Neural progenitor cell (in vitro differentiated cells): Measurements from ENCODE around the gene ALPL. TPM values are rescaled to one million over a fixed set of nuclear protein-coding genes. Genes with fewer than 3 reads are reported as not detected.

Source experiments
- DNase-seq: peaks from one replicate; pipeline ENCODE4 v3.0.0-alpha.2; 2016; ENCODE audit warnings: low spot score
- H2AFZ ChIP-seq: fragments of 200-600 bp; sonication (generic); replicated peaks from 2 replicates; pipeline ENCODE4 v1.6.1; 2016; ENCODE audit warnings: antibody characterized with exemption
- H3F3A ChIP-seq: fragments of 200-600 bp; sonication (generic); 2 replicates; pipeline ENCODE4 v1.6.1; 2016; ENCODE audit warnings: antibody characterized with exemption, low read depth
- H3K27ac ChIP-seq: fragments of 200-600 bp; sonication (generic); 2 replicates; pipeline ENCODE4 v1.5.1; 2016; ENCODE audit warnings: mild to moderate bottlenecking
- H3K27me3 ChIP-seq: fragments of 200-600 bp; sonication (generic); 2 replicates; pipeline ENCODE4 v1.6.1; 2016; ENCODE audit warnings: mild to moderate bottlenecking, moderate library complexity
- H3K36me3 ChIP-seq: fragments of 200-600 bp; sonication (generic); 2 replicates; pipeline ENCODE4 v1.5.1; 2016
- H3K4me1 ChIP-seq: fragments of 200-600 bp; sonication (generic); 2 replicates; pipeline ENCODE4 v1.6.1; 2016; ENCODE audit warnings: mixed run types
- H3K4me2 ChIP-seq: fragments of 200-600 bp; sonication (generic); 2 replicates; pipeline ENCODE4 v1.6.1; 2016
- H3K4me3 ChIP-seq: fragments of 200-600 bp; sonication (generic); 2 replicates; pipeline ENCODE4 v1.5.1; 2016
- H3K79me2 ChIP-seq: fragments of 200-600 bp; sonication (generic); 2 replicates; pipeline ENCODE4 v1.6.1; 2016; ENCODE audit warnings: low read depth
- H3K9ac ChIP-seq: fragments of 200-600 bp; sonication (generic); 2 replicates; pipeline ENCODE4 v1.6.1; 2016
- H3K9me3 ChIP-seq: fragments of 200-600 bp; sonication (generic); 2 replicates; pipeline ENCODE4 v1.5.1; 2016; ENCODE audit warnings: low read depth
- H4K20me1 ChIP-seq: fragments of 200-600 bp; sonication (generic); 2 replicates; pipeline ENCODE4 v1.6.1; 2016; ENCODE audit warnings: low read depth
- H3K27ac Mint-ChIP-seq: 3 replicates; pipeline ENCODE4 v1.8.0; 2021; ENCODE audit warnings: mixed read lengths
- H3K27me3 Mint-ChIP-seq: 2 replicates; pipeline ENCODE4 v1.8.0; 2022; ENCODE audit warnings: low read depth, mild to moderate bottlenecking, inconsistent platforms, moderate library complexity, mixed read lengths; ENCODE audit not compliant: insufficient read depth
- H3K36me3 Mint-ChIP-seq: 3 replicates; pipeline ENCODE4 v1.8.0; 2021; ENCODE audit warnings: mixed read lengths
- H3K4me1 Mint-ChIP-seq: 3 replicates; pipeline ENCODE4 v1.8.0; 2021; ENCODE audit warnings: mixed read lengths
- H3K4me3 Mint-ChIP-seq: 3 replicates; pipeline ENCODE4 v1.8.0; 2021; ENCODE audit warnings: mild to moderate bottlenecking, moderate library complexity, mixed read lengths
- H3K9me3 Mint-ChIP-seq: 3 replicates; pipeline ENCODE4 v1.8.0; 2020; ENCODE audit warnings: mixed read lengths
- EZH2 ChIP-seq: fragments of 200-600 bp; sonication (generic); IDR thresholded peaks from 2 replicates; pipeline ENCODE4 v1.6.1; 2017; ENCODE audit warnings: antibody characterized with exemption, mild to moderate bottlenecking, moderate library complexity
- EZH2phosphoT487 ChIP-seq: fragments of 200-600 bp; sonication (generic); IDR thresholded peaks from 2 replicates; pipeline ENCODE4 v1.6.1; 2017; ENCODE audit warnings: antibody characterized with exemption
- total RNA-seq: library from RNA; depleted of rRNA; stranded (reverse); fragments of >200 nt; gene quantifications from 2 replicates; pipeline ENCODE4 v1.2.3, GENCODE V29; 2015; ENCODE audit warnings: low replicate concordance
- TF ChIP-seq, protein P1 (sequence below): fragments of 200-600 bp; sonication (generic); IDR thresholded peaks from 2 replicates; pipeline ENCODE4 v1.5.1; 2017; ENCODE audit warnings: antibody characterized with exemption, mild to moderate bottlenecking

ALPL gene
- total RNA-seq, 1 donor from 2014 or later: 51.3 TPM

DNA sequence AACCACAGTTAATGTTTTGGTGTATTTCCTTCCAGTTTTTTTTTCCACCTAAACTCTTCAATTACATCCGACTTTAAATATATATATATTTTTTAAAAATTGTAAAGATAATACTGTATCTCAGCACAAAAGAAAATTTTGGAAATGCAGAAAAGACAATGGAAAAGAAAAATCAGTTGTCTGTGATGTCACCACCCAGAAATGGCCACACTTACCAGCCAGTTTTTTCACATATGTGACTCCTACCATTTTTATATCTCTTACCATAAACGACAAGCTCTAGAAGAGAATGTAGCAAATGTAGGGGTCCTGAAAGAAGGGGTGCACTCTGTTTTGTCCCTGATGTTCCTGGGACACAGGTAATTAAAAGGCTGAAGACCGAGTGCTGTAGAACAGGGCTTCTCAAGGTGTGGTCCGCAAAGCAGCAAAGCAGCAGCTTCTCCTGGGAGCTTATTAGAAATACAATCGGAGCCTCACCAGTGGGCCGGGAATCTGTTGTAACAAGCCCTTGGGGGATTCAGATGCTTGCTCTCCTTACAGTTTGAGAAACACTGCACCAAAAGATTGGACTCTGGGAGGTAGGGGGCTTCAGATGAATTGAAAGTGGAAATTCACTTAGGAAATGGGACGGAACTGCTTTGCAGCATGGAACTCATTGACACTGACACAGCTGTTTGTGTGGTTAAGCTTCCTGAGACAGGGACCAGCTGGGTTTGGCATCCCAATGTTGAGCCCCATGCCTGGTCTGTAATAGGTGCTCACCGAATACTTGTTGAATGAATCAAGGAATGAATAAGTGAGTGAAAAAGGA, 44.1 kb downstream of the ALPL start:
- no peak overlapping the region for H3K4me3 ChIP-seq

DNA sequence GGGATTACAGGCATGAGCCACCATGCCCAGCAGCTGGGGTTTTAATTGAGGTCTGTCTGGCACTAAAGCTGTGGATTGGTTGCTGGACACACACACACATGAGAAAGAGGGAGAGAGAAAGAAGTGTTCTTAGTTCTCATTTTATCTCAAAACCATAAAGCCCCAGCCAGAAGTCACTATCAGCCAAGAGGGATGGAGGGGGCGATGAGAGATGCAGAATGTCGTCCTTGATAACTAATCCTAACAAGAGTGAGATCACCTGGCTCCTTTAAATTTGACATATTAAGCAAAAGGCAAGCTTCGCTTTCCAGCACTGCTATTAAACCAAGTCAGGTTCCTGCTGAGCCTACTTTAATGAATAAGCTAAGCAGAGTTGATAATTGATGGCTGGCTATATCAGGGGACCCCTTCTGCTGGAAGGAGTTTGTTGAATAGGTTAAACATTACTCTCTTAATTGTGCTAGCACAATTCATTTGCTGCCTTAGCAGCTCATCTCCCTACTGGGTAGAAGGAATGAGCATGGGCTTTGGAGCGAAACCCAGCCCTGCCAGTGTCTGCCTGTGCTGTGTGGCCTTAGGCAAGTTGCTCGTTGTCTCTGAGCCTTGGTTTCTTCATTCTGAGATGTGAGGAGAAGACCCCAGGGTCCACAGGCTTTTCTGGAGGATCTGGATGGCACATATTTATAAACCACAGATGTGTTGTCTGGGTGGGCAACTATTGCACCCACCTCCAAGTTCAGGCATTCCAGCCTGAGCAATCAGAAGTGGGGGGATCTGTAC, 50.8 kb downstream of the ALPL start:
- TF ChIP-seq EZH2phosphoT487 (no peak), EZH2 (no peak)
- TF ChIP-seq, protein P1, sequence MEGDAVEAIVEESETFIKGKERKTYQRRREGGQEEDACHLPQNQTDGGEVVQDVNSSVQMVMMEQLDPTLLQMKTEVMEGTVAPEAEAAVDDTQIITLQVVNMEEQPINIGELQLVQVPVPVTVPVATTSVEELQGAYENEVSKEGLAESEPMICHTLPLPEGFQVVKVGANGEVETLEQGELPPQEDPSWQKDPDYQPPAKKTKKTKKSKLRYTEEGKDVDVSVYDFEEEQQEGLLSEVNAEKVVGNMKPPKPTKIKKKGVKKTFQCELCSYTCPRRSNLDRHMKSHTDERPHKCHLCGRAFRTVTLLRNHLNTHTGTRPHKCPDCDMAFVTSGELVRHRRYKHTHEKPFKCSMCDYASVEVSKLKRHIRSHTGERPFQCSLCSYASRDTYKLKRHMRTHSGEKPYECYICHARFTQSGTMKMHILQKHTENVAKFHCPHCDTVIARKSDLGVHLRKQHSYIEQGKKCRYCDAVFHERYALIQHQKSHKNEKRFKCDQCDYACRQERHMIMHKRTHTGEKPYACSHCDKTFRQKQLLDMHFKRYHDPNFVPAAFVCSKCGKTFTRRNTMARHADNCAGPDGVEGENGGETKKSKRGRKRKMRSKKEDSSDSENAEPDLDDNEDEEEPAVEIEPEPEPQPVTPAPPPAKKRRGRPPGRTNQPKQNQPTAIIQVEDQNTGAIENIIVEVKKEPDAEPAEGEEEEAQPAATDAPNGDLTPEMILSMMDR: no peak
- H2AFZ ChIP-seq: no peak overlapping the region
- Mint-ChIP-seq H3K9me3 (no peaks in the 10 kb centered on the region), H3K4me3 (no peak overlapping the region), H3K4me1 (no peaks in the 10 kb centered on the region), H3K27me3 (peaks cover 4% of the 10 kb centered on the region), H3K27ac (no peak overlapping the region), H3K36me3 (no peaks in the 10 kb centered on the region)
- H4K20me1 ChIP-seq: peaks cover 18% of the 10 kb centered on the region
- no peak overlapping the region for H3K9ac ChIP-seq
- DNase-seq: no peak
- H3K4me1 ChIP-seq: no peaks in the 10 kb centered on the region
- no peaks in the 10 kb centered on the region for H3K27me3 ChIP-seq
- no peak overlapping the region for H3K4me2 ChIP-seq
- H3F3A ChIP-seq: no peaks in the 10 kb centered on the region
- H3K9me3 ChIP-seq: no peaks in the 10 kb centered on the region
- no peaks in the 10 kb centered on the region for H3K36me3 ChIP-seq
- H3K79me2 ChIP-seq: no peaks in the 10 kb centered on the region
- no peak overlapping the region for H3K4me3 ChIP-seq
- no peak overlapping the region for H3K27ac ChIP-seq

More for the DNA sequence above, 44.1 kb downstream of the ALPL start:
- Mint-ChIP-seq H3K4me3 (no peak overlapping the region), H3K27ac (no peak overlapping the region), H3K27me3 (peaks cover 4% of the 10 kb centered on the region), H3K9me3 (no peaks in the 10 kb centered on the region), H3K4me1 (peaks cover 6% of the 10 kb centered on the region), H3K36me3 (no peaks in the 10 kb centered on the region)
- H3K9ac ChIP-seq: no peak overlapping the region
- peaks cover 34% of the 10 kb centered on the region for H4K20me1 ChIP-seq
- peaks cover 7% of the 10 kb centered on the region for H3K4me1 ChIP-seq
- no peak overlapping the region for H3K27ac ChIP-seq
- peaks cover 9% of the 10 kb centered on the region for H3K79me2 ChIP-seq
- DNase-seq: no peak
- H3K27me3 ChIP-seq: no peaks in the 10 kb centered on the region
- TF ChIP-seq EZH2: no peak
- TF ChIP-seq EZH2phosphoT487: no peak
- TF ChIP-seq, protein P1: no peak
- H3K4me2 ChIP-seq: peak overlapping the region; percentile 4
- H3K9me3 ChIP-seq: no peaks in the 10 kb centered on the region
- no peaks in the 10 kb centered on the region for H3K36me3 ChIP-seq
- H3F3A ChIP-seq: peaks cover 4% of the 10 kb centered on the region
- H2AFZ ChIP-seq: no peak overlapping the region

DNA sequence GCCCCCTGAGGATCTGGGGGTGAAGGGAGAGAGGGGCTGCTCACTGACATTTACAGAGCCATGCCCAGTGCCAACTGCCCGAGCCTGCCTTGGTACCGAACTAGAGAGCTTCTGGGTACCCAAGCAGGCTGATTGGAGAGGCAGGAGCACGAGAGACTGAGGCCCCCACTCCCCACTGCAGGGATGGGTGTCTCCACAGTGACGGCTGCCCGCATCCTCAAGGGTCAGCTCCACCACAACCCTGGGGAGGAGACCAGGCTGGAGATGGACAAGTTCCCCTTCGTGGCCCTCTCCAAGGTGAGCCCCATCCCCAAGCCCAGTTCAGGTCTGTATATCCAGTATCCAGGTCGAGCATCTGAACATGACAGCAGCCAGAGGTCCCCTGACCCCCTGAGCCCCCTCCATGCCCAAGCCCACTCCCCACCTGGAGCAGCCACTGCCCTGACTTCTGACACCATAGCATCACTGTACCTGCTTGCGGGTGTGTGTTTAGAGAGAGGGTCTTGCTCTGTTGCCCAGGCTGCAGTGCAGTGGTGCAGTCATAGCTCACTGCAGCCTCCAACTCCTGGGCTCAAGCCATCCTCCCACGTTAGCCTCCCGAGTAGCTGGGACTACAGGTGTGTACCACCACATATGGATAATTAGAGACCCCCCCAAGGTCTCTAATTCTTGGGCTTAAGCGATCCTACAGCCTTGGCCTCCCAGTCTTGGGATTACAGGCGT, 51.9 kb downstream of the ALPL start:
- H3K27ac ChIP-seq: no peak overlapping the region
- no peak overlapping the region for H3K9ac ChIP-seq

More for the DNA sequence above, 51.9 kb downstream of the ALPL start:
- peaks cover 4% of the 10 kb centered on the region for H3K27me3 Mint-ChIP-seq
- no peak overlapping the region for H3K4me2 ChIP-seq
- no peaks in the 10 kb centered on the region for H3K4me1 ChIP-seq
- H3K36me3 Mint-ChIP-seq: no peaks in the 10 kb centered on the region
- H3K4me3 ChIP-seq: no peak overlapping the region
- H4K20me1 ChIP-seq: peaks cover 18% of the 10 kb centered on the region
- H3K27me3 ChIP-seq: no peaks in the 10 kb centered on the region
- H3K4me3 Mint-ChIP-seq: no peak overlapping the region
- no peaks in the 10 kb centered on the region for H3K36me3 ChIP-seq
- H3K4me1 Mint-ChIP-seq: peaks cover 8% of the 10 kb centered on the region
- H3F3A ChIP-seq: no peaks in the 10 kb centered on the region
- no peak for DNase-seq
- no peaks in the 10 kb centered on the region for H3K9me3 Mint-ChIP-seq
- H2AFZ ChIP-seq: no peak overlapping the region
- TF ChIP-seq EZH2: no peak
- TF ChIP-seq, protein P1: no peak
- TF ChIP-seq EZH2phosphoT487: no peak
- no peaks in the 10 kb centered on the region for H3K9me3 ChIP-seq
- H3K79me2 ChIP-seq: no peaks in the 10 kb centered on the region
- no peak overlapping the region for H3K27ac Mint-ChIP-seq
